GM12872 (cell line): ENCODE measurements around the gene SAMM50.

Source experiments
- CTCF ChIP-seq: IDR thresholded peaks from 3 replicates; pipeline ENCODE4 v1.5.1; 2011; ENCODE audit warnings: low read depth, mild to moderate bottlenecking, low read length, moderate library complexity; ENCODE audit not compliant: insufficient read depth

SAMM50 gene

GRCh38 chr22:43985532-43985931 lies 30.3 kb downstream of the SAMM50 start:
- TF ChIP-seq CTCF = no peak

DNA sequence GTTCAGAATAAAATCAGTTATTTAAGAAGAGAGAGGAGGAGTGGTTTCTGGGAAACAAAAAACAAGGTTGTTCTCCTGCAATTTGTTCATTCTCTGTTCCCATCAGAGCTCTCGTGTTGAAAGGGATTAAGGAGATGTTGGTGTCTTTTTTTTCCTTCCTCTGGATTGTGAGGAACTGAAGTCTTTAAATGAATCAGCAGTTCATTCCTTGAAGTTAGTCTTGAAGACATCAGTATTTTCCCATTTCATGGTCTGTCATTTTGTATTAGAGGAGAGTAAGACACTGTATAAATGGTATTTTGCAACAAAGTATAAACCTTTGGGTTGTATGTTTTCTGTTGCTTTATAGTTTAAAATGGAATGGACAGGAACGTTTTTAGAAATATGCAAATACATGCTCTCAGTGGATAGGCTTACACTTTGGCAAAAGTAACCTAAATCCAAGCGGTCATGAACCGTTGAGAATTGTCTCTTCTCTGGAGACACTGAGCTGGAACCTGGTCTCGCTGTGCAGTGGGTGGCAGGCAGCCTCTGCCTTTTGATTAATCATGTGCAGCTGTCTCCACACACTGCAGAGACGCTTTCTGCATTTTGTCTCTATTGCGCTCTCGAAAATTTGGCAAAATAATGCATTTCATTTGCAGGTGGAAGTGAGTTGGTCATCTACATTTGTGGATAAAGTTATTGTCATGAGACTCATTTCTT lies 33.0 kb downstream of the SAMM50 start:
- no peak for TF ChIP-seq CTCF

DNA sequence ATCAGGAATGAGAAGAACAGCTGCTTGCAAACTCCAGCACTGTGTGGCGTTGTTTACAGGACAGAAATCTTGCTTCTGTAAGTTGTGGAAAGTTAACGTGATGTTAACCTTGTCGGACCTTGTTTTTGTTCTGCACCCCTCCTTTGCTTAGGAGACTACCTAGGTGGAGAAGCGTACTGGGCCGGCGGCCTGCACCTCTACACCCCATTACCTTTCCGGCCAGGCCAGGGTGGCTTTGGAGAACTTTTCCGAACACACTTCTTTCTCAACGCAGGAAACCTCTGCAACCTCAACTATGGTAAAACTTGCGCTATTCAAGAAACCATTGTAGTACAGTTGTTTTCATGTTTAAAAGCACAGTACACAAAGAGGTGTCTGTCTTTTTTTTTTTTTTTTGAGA lies 33.7 kb downstream of the SAMM50 start:
- TF ChIP-seq CTCF = no peak

DNA sequence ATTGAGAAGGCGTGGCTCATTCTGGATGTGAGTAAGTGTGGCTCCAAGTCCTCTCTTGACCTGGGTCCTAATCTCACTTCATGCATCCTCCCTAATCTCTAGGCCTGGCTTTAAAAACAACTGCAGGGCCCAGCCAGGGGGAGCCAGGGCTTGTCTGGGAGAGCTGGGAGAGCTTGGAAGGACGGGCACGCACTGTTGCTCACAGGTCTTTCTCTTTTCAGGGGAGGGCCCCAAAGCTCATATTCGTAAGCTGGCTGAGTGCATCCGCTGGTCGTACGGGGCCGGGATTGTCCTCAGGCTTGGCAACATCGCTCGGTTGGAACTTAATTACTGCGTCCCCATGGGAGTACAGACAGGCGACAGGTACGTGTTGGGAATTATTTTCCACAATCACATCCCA lies 34.8 kb downstream of the SAMM50 start:
- no peak for TF ChIP-seq CTCF

DNA sequence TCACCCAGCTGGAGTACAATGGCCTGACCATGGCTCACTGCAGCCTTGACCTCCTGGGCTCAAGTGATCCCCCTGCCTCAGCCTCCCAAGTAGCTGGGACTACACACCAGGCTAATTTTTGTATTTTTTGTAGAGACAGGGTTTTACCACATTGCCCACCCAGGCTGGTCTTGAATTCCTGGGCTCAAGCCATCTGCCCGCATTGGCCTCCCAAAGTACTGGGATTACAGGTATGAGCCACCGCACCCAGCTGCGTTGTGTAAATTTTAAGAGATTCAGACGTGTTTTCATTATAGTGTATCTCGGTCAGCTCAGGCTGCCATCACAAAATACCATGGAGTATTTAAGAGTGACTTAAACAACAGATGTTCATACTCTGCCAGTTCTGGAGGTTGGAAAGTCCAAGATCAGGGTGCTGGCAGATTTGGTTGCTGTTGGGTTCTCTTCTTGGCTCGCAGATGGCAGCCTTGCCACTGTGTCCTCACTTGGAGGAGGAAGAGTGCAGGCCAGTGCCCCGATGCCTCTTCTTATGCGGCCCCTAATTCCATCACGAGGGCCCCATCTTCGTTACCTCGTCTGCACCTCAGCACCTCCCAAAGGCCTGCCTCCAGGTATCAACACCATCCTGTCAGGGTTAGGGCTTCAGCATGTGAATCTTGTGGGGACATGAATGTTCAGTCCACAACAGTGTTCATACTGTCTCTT lies 36.2 kb downstream of the SAMM50 start:
- no peak for TF ChIP-seq CTCF

- TF ChIP-seq CTCF = no peak
These were observed 37.1 kb downstream of the SAMM50 start for GRCh38 chr22:43992331-43992821.

GRCh38 chr22:43993072-43993760 lies 38.0 kb downstream of the SAMM50 start:
- TF ChIP-seq CTCF = peak; percentile 95
